ENCODE results near the gene NANOS2. TPM values are rescaled to one million over a fixed set of nuclear protein-coding genes. Genes with fewer than 3 reads are reported as not detected.
A peak's percentile ranks its signal among the peaks of the same experiment; 100 is the strongest.

NANOS2 gene
- total RNA-seq, 2 experiments from 2014 or later: not detected

DNA sequence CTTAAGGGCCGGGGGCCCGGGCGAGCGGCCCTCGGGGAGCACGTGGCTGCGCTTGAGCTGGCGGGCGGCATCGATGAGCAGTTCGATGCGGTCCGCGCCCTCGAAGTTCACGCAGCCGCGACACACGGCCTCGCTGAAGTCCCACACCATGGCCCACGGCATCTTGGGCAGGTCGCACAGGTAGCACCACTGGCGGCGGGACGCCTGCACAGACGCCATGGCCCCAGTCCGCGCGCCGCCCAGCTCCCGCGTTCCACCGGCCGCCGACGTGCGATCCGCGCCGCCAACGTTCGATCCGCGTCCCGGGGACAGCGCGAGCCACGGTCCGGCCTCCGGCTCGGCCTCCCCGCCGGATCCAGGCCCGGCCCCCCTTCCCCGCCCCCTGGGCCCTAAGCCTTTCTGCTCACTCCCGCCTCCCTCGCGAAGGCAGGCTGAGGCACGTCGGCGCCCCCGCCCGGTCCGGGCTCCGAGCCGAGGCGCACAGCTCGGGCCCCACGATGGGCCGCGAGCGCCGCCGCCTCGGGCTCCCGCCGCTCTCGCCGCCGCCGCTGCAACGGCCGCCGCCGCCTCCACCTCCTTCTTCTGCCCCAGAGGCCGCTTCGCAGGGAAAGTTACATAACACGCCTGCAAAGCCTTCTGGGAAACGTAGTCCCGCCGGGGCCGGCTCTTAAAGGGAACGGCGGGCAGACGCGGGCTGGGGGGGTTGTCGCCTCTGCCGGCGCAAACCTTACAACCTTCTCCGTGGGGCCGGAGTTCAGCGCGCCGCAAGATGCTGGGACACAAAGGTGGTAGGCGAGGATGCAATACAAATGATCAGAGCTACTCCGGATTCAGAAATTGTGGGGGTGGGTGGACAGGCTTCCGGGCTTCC, 28.8 kb downstream of the NANOS2 start, which contains the start of gene IRF2BP1:
TSS of gene IRF2BP1 (minus strand) at position 586 of the 871 bp plus-strand sequence. CDS start at position 219, 367 bp downstream.
- H2AFZ ChIP-seq (ENCODE audit: low read length): peak within 1 kb of the TSS; percentile 53
- H3K4me3 ChIP-seq (ENCODE audit: low read depth, low read length, poor library complexity, severe bottlenecking): peak within 1 kb of the TSS; percentile 98
- peaks cover 19% of the 10 kb centered on the region; the same call in 1 of the 2 replicates for H3K36me3 ChIP-seq (ENCODE audit: insufficient read depth, low read length)
- peaks cover 44% of the 10 kb centered on the region for H3K4me1 ChIP-seq (ENCODE audit: insufficient read depth, low read length, poor library complexity, severe bottlenecking)
- no TSS peak for BruUV-seq (replicated peaks)
- no peaks in the 10 kb centered on the region for H4K20me1 ChIP-seq (ENCODE audit: insufficient read depth, low read length)
- no peaks in the 10 kb centered on the region for H3K9me3 ChIP-seq (ENCODE audit: low read length)
- DNase-seq (ENCODE audit: low spot score): peak; percentile 95
- H3K79me2 ChIP-seq (ENCODE audit: insufficient read depth, low read depth, low read length): peaks cover 18% of the 10 kb centered on the region; the same call in 1 of the 2 replicates
- H3K4me2 ChIP-seq (ENCODE audit: low read length): peak within 1 kb of the TSS; percentile 95
- intact Hi-C loops (cut with micrococcal nuclease; ENCODE audit: unreplicated experiment): loop anchor here (10.0 kb wide), 1 partner anchor 181 kb away; no protein-coding TSS in a partner anchor
- ChIA-PET POLR2A (interaction anchor here (0.6 kb wide), 3 partner anchors 30 to 384 kb away, joined by 3 to 4 read pairs (median 4); partner anchors contain the start of gene CCDC61), CTCF (ENCODE audit: unreplicated experiment) (interaction anchor here (1.1 kb wide), 1 partner anchor 69 kb away, joined by 3 read pairs; no protein-coding TSS in a partner anchor)
- peak within 1 kb of the TSS; percentile 75 for H3K27ac ChIP-seq (ENCODE audit: low read depth, low read length, poor library complexity, severe bottlenecking)
- TF ChIP-seq, protein P1, sequence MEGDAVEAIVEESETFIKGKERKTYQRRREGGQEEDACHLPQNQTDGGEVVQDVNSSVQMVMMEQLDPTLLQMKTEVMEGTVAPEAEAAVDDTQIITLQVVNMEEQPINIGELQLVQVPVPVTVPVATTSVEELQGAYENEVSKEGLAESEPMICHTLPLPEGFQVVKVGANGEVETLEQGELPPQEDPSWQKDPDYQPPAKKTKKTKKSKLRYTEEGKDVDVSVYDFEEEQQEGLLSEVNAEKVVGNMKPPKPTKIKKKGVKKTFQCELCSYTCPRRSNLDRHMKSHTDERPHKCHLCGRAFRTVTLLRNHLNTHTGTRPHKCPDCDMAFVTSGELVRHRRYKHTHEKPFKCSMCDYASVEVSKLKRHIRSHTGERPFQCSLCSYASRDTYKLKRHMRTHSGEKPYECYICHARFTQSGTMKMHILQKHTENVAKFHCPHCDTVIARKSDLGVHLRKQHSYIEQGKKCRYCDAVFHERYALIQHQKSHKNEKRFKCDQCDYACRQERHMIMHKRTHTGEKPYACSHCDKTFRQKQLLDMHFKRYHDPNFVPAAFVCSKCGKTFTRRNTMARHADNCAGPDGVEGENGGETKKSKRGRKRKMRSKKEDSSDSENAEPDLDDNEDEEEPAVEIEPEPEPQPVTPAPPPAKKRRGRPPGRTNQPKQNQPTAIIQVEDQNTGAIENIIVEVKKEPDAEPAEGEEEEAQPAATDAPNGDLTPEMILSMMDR (conservative IDR thresholded peaks at IDR 0.05; ENCODE audit: low read length): no peak
- TF ChIP-seq EZH2phosphoT487 (IDR thresholded peaks at IDR 0.05; ENCODE audit: borderline replicate concordance, low read depth, low read length): no peak
- H3K9me2 ChIP-seq (ENCODE audit: insufficient read depth, low read length): no peaks in the 10 kb centered on the region

DNA sequence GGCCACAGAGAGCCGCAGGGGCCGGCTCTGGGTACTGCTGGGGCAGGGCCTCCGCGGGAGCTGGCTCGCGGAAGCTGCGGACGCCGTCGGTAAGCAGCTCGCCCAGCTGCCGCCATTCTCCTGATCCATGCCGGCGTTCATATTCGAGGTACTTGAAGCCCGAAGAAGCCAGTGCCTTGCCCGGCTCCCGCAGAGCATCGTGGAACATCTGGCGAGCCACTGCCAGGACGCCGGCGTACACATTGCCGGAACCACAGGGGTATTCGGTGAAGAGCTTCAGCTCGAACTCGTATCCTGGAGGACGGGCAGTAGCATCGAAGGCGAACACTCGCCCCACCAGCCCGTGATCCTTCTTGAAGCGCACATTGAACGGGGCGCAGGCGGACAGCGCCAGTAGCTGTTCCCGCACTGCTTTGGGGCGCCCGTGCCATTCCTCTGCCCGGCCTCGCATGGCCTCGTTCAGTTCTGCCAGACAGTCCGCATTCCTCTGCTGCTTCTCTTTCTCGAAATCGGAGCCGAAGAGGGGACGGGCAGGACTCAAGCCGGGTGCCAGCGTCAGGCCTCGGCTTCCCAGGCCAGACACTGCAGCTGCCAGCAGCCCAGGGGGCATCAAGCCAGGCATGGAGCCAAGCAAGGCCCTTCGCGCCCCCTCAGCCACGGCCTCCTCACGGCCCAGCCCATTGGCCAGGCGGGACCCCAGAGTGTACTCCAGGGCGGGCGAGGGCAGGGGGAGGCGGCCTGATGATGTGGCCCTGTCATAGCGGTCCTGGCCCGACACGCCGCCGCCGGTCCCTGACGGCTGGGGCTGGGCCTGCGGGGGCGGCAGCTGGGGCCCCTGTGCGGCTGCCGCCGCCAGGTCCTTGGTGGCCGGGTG, 29.7 kb downstream of the NANOS2 start:
- no peaks in the 10 kb centered on the region for H3K9me2 ChIP-seq (ENCODE audit: insufficient read depth, low read length)
- ChIA-PET CTCF (ENCODE audit: unreplicated experiment) (interaction anchor here (1.1 kb wide), 1 partner anchor 68 kb away, joined by 3 read pairs; no protein-coding TSS in a partner anchor), POLR2A (no interaction called here)
- H3K79me2 ChIP-seq (ENCODE audit: insufficient read depth, low read depth, low read length): peaks cover 18% of the 10 kb centered on the region; the same call in 1 of the 2 replicates
- peak overlapping the region; percentile 75 for H3K27ac ChIP-seq (ENCODE audit: low read depth, low read length, poor library complexity, severe bottlenecking)
- no TSS peak for BruUV-seq (replicated peaks)
- intact Hi-C loops (cut with micrococcal nuclease; ENCODE audit: unreplicated experiment): loop anchor here (10.0 kb wide), 1 partner anchor 180 kb away; no protein-coding TSS in a partner anchor
- H3K4me2 ChIP-seq (ENCODE audit: low read length): peak overlapping the region; percentile 95
- H3K4me3 ChIP-seq (ENCODE audit: low read depth, low read length, poor library complexity, severe bottlenecking): peak overlapping the region; percentile 98
- no peaks in the 10 kb centered on the region for H4K20me1 ChIP-seq (ENCODE audit: insufficient read depth, low read length)
- peaks cover 13% of the 10 kb centered on the region; the same call in 1 of the 2 replicates for H3K36me3 ChIP-seq (ENCODE audit: insufficient read depth, low read length)
- TF ChIP-seq EZH2phosphoT487 (IDR thresholded peaks at IDR 0.05; ENCODE audit: borderline replicate concordance, low read depth, low read length): no peak
- TF ChIP-seq, protein P1 (conservative IDR thresholded peaks at IDR 0.05; ENCODE audit: low read length): no peak
- H3K4me1 ChIP-seq (ENCODE audit: insufficient read depth, low read length, poor library complexity, severe bottlenecking): peaks cover 44% of the 10 kb centered on the region
- DNase-seq (ENCODE audit: low spot score): no peak
- no peaks in the 10 kb centered on the region for H3K9me3 ChIP-seq (ENCODE audit: low read length)
- peak overlapping the region; percentile 7; the same call in 1 of the 2 replicates for H2AFZ ChIP-seq (ENCODE audit: low read length)

Measured in OCI-LY7 (cell line).